IMR-90 (cell line): ENCODE data around the gene FBXW12. TPM values are rescaled to one million over a fixed set of nuclear protein-coding genes. Genes with fewer than 3 reads are reported as not detected.

ENCODE experiments used
- ATAC-seq: fragments of 200-7000 bp; cut with Tn5 transposase; 2 replicates; pipeline ENCODE4 v1.9.1; 2020; ENCODE audit warnings: low read depth, mild to moderate bottlenecking, moderate library complexity
- BruUV-seq: library from RNA; stranded (reverse); fragments of 400-500 nt; replicated peaks from 2 replicates; lab custom pipeline; 2021; lab: Mats Ljungman, UMichigan
- CTCF ChIA-PET: fragments of 300-600 bp; formaldehyde crosslinking; extraction: SDS; loops from one replicate; lab custom pipeline; 2021; ENCODE audit warnings: antibody characterized with exemption; lab: Yijun Ruan, JAX
- POLR2A ChIA-PET: fragments of 300-600 bp; sonication (Branson Sonifier 250); formaldehyde crosslinking; loops from one replicate; lab custom pipeline; 2022; ENCODE audit warnings: antibody characterized with exemption; ENCODE audit not compliant: unreplicated experiment; lab: Charles Lee
- DNase-seq: peaks from one replicate; pipeline ENCODE4 v3.0.0; 2013
- H2AFZ ChIP-seq: replicated peaks from 2 replicates; pipeline ENCODE3; 2013; ENCODE audit warnings: low read length, mild to moderate bottlenecking; ENCODE audit not compliant: poor library complexity
- H2AK5ac ChIP-seq: 2 replicates; pipeline ENCODE4 v1.6.1; 2013; ENCODE audit warnings: low read depth, low read length, inconsistent platforms
- H2AK9ac ChIP-seq: replicated peaks from 2 replicates; pipeline ENCODE3; 2013; ENCODE audit warnings: mild to moderate bottlenecking, low read depth, low read length, moderate library complexity; ENCODE audit not compliant: poor library complexity
- H2BK120ac ChIP-seq: 2 replicates; pipeline ENCODE4 v1.6.1; 2013; ENCODE audit warnings: low read depth, low read length, inconsistent platforms
- H2BK15ac ChIP-seq: 3 replicates; pipeline ENCODE4 v1.6.1; 2013; ENCODE audit warnings: low read depth, low read length, inconsistent platforms
- H2BK20ac ChIP-seq: 2 replicates; pipeline ENCODE4 v1.6.1; 2013; ENCODE audit warnings: low read depth, mild to moderate bottlenecking, inconsistent platforms, low read length, moderate library complexity
- H2BK5ac ChIP-seq: 2 replicates; pipeline ENCODE4 v1.6.1; 2013; ENCODE audit warnings: mild to moderate bottlenecking, low read depth, low read length, inconsistent platforms; ENCODE audit not compliant: poor library complexity, severe bottlenecking
- H3K14ac ChIP-seq: replicated peaks from 2 replicates; pipeline ENCODE4 v1.6.1; 2013; ENCODE audit warnings: low read depth, low read length, inconsistent platforms
- H3K18ac ChIP-seq: 2 replicates; pipeline ENCODE4 v1.6.1; 2013; ENCODE audit warnings: low read depth, low read length, control low read depth
- H3K23ac ChIP-seq: 2 replicates; pipeline ENCODE4 v1.6.1; 2013; ENCODE audit warnings: low read depth, low read length, inconsistent platforms
- H3K27ac ChIP-seq: 2 replicates; pipeline ENCODE4 v1.5.1; 2013; ENCODE audit warnings: mild to moderate bottlenecking, control low read depth, low read length; ENCODE audit not compliant: insufficient read depth
- H3K27me3 ChIP-seq: 2 replicates; pipeline ENCODE4 v1.6.1; 2013; ENCODE audit warnings: low read length; ENCODE audit not compliant: control insufficient read depth, insufficient read depth
- H3K36me3 ChIP-seq: 2 replicates; pipeline ENCODE4 v1.6.1; 2013; ENCODE audit warnings: low read length, mixed read lengths; ENCODE audit not compliant: control insufficient read depth, insufficient read depth
- H3K4ac ChIP-seq: 2 replicates; pipeline ENCODE4 v1.6.1; 2013; ENCODE audit warnings: low read depth, low read length, inconsistent platforms
- H3K4me1 ChIP-seq: 2 replicates; pipeline ENCODE4 v1.6.1; 2013; ENCODE audit warnings: low read length, mixed read lengths; ENCODE audit not compliant: control insufficient read depth, insufficient read depth
- H3K4me2 ChIP-seq: 2 replicates; pipeline ENCODE4 v1.6.1; 2013; ENCODE audit warnings: low read depth, mild to moderate bottlenecking, control low read depth, low read length, moderate library complexity
- H3K4me3 ChIP-seq: 2 replicates; pipeline ENCODE4 v1.5.1; 2013; ENCODE audit warnings: low read depth, mild to moderate bottlenecking, control low read depth, low read length, moderate library complexity; ENCODE audit not compliant: insufficient read depth
- H3K56ac ChIP-seq: 2 replicates; pipeline ENCODE4 v1.6.1; 2013; ENCODE audit warnings: low read length, inconsistent platforms; ENCODE audit not compliant: insufficient read depth; ENCODE audit errors: extremely low read depth
- H3K79me1 ChIP-seq, 2 experiments: 2 replicates each; pipeline ENCODE4 v1.6.1; 2013; ENCODE audit warnings: low read length in 2 of 2, inconsistent platforms in 1 of 2, low read depth in 1 of 2
- H3K9ac ChIP-seq: 2 replicates; pipeline ENCODE4 v1.6.1; 2013; ENCODE audit warnings: low read depth, low read length, control low read depth
- H3K9me1 ChIP-seq: 2 replicates; pipeline ENCODE4 v1.6.1; 2013; ENCODE audit warnings: low read length, inconsistent platforms; ENCODE audit not compliant: insufficient read depth
- H3K9me3 ChIP-seq: 2 replicates; pipeline ENCODE4 v1.6.1; 2013; ENCODE audit warnings: low read length; ENCODE audit not compliant: control insufficient read depth, insufficient read depth
- H4K20me1 ChIP-seq: 2 replicates; pipeline ENCODE4 v1.6.1; 2013; ENCODE audit warnings: low read length, inconsistent platforms; ENCODE audit not compliant: insufficient read depth
- H4K5ac ChIP-seq: 2 replicates; pipeline ENCODE4 v1.6.1; 2013; ENCODE audit warnings: mild to moderate bottlenecking, low read depth, low read length, control low read depth
- H4K8ac ChIP-seq, 2 experiments: 2 replicates each; pipeline ENCODE4 v1.6.1; 2013; ENCODE audit warnings: low read depth in 2 of 2, low read length in 2 of 2, control low read depth in 1 of 2, inconsistent platforms in 1 of 2
- H4K91ac ChIP-seq: 2 replicates; pipeline ENCODE4 v1.6.1; 2013; ENCODE audit warnings: low read depth, low read length, inconsistent platforms; ENCODE audit not compliant: insufficient read depth
- RAD21 ChIP-seq: IDR thresholded peaks from 2 replicates; pipeline ENCODE4 v1.6.1; 2012; ENCODE audit warnings: low read length, improper control_type of control experiment
- WGBS, 2 experiments: methylation state at CpG; one replicate each; pipeline versions ENCODE4 v1.1.5 to v1.1.7; 2013; ENCODE audit warnings: missing lambda C conversion rate in 2 of 2; ENCODE audit not compliant: insufficient read length in 1 of 2; ENCODE audit errors: extremely low coverage in 2 of 2; 5-methylcytosine and 5-hydroxymethylcytosine counted together
- dilution Hi-C: fragments of 300-500 bp; cut with HindIII; formaldehyde crosslinking; loops from one replicate; pipeline ENCODE4 v1.14.3; 2018; ENCODE audit warnings: low sequenced_read_pairs; ENCODE audit not compliant: unreplicated experiment
- in situ Hi-C: fragments of 300-500 bp; cut with MboI; formaldehyde crosslinking; loops from 3 replicates; pipeline ENCODE4 v1.14.3; 2019; ENCODE audit warnings: low sequenced_read_pairs, inconsistent platforms, mixed read lengths
- intact Hi-C: fragments of 100-400 bp; cut with micrococcal nuclease; formaldehyde crosslinking; loops from 2 replicates; pipeline ENCODE4 v1.10.0; 2022
- polyA plus RNA-seq, 3 experiments: library from polyadenylated mRNA; depleted of rRNA; stranded (reverse); fragments of >200 nt; gene quantifications; 2 replicates each; pipeline ENCODE4 v1.2.3, GENCODE V29; 2012; ENCODE audit warnings: low replicate concordance in 1 of 3
- total RNA-seq: library from RNA; depleted of rRNA; stranded (reverse); fragments of >200 nt; gene quantifications from 2 replicates; pipeline ENCODE4 v1.2.3, GENCODE V29; 2012
- TF ChIP-seq, protein P1 (sequence below): fragments of 150-350 bp; IDR thresholded peaks from 2 replicates; pipeline ENCODE4 v1.6.1; 2017; ENCODE audit warnings: mild to moderate bottlenecking, antibody characterized with exemption, low read length, low read depth

FBXW12 gene
- total and polyA plus RNA-seq, 2 of the 4 experiments (the other 2 are of a cell fraction) = not detected

DNA sequence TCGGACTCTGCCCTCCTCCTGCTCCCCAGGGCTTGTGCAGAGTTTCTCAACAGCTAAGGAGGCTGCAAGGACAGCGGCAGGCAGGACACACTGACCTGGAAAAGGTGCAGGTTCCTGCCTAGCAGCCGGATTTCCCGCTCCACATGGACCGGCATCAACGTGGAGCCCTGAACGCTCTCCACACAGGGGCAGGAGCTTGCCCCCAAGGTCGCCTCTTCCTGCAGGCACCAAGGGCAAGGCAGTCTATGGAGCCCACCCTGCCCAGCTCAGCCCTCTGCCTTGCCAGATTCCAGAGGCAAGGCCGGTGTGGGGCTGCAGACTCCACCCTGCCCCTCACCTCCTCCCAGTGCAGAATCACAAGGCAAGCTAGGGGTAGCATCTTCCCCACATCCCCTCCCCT lies 47.1 kb downstream of the FBXW12 start:
- Histone ChIP-seq H3K27me3 (no peaks in the 10 kb centered on the region), H2BK5ac (no peak overlapping the region), H2AK9ac (no peak overlapping the region), H3K9ac (no peak overlapping the region), H4K91ac (no peak overlapping the region), H4K8ac (no peak overlapping the region), H3K4me3 (no peak overlapping the region), H2BK120ac (no peak overlapping the region), H2BK15ac (no peak overlapping the region), H3K18ac (no peak overlapping the region), H3K36me3 (peaks cover 44% of the 10 kb centered on the region), H3K23ac (no peak overlapping the region), H3K9me1 (no peaks in the 10 kb centered on the region), H4K20me1 (peaks cover 1% of the 10 kb centered on the region; the same call in 1 of the 2 replicates), H3K9me3 (no peaks in the 10 kb centered on the region), H3K4me1 (no peaks in the 10 kb centered on the region), H3K27ac (no peak overlapping the region), H3K56ac (no peak overlapping the region), H2BK20ac (no peak overlapping the region), H3K79me1 (peaks cover 4 to 19% of the 10 kb centered on the region in 2 experiments; a peak in 3 of 4 replicates), H3K4ac (no peak overlapping the region), H2AFZ (no peak overlapping the region), H3K4me2 (no peak overlapping the region), H2AK5ac (no peak overlapping the region), H3K14ac (no peak overlapping the region), H4K5ac (no peak overlapping the region)
- ATAC-seq (no peak), DNase-seq (no peak)
- intact Hi-C loops (no loop called here), dilution Hi-C loops (no loop called here), in situ Hi-C loops (no loop called here)
- ChIA-PET POLR2A (no interaction called here), CTCF (interaction anchor here (1.3 kb wide), 1 partner anchor 17 kb away, joined by 4 read pairs; no protein-coding TSS in a partner anchor)
- no TSS peak for BruUV-seq
- WGBS, 2 experiments = 94% methylated on average over 8 of the region's 9 CpGs; no CpG with 5 or more reads in 1 of the 2 experiments
- TF ChIP-seq, protein P1, sequence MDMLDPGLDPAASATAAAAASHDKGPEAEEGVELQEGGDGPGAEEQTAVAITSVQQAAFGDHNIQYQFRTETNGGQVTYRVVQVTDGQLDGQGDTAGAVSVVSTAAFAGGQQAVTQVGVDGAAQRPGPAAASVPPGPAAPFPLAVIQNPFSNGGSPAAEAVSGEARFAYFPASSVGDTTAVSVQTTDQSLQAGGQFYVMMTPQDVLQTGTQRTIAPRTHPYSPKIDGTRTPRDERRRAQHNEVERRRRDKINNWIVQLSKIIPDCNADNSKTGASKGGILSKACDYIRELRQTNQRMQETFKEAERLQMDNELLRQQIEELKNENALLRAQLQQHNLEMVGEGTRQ = no peak
- no peak for TF ChIP-seq RAD21
